HepG2 (cell line): ENCODE measurements around the gene ACAD11. TPM values are rescaled to one million over a fixed set of nuclear protein-coding genes. Genes with fewer than 3 reads are reported as not detected.

Experiments used
- ATAC-seq: fragments of 200-7000 bp; cut with Tn5 transposase; 3 replicates; pipeline ENCODE4 v1.9.1; 2020; ENCODE audit warnings: mild to moderate bottlenecking, moderate library complexity
- BruUV-seq: library from RNA; stranded (reverse); fragments of 400-500 nt; replicated peaks from 2 replicates; lab custom pipeline; 2021; lab: Mats Ljungman, UMichigan
- CTCF ChIA-PET: fragments of 300-600 bp; formaldehyde crosslinking; extraction: SDS; loops from one replicate; lab custom pipeline; 2021; ENCODE audit warnings: low total read pairs, inconsistent platforms, low intra/inter-chr PET ratio; lab: Yijun Ruan, JAX
- POLR2A ChIA-PET: fragments of 350-600 bp; sonication (Branson Sonifier 250); formaldehyde crosslinking; loops from one replicate; lab custom pipeline; 2020; ENCODE audit warnings: antibody characterized with exemption, inconsistent platforms; lab: Yijun Ruan, JAX
- DNase-seq: peaks from one replicate; pipeline ENCODE4 v3.0.0-alpha.2; 2015; ENCODE audit warnings: low spot score
- FAIRE-seq: peaks from 3 replicates; lab custom pipeline; 2011; peaks lifted over from hg19 to GRCh38; lab: Jason Lieb, UNC
- H2AFZ ChIP-seq: one replicate; pipeline ENCODE4 v1.6.1; 2011; ENCODE audit warnings: low read length, inconsistent platforms
- H3K27ac ChIP-seq: fragments of 300-600 bp; 3 replicates; pipeline ENCODE4 v1.8.0; 2011; ENCODE audit warnings: mixed run types, mild to moderate bottlenecking, mixed read lengths, low read length, inconsistent platforms; ENCODE audit not compliant: insufficient read depth; ENCODE audit errors: extremely low read length
- H3K27me3 ChIP-seq, 2 experiments: fragments of 200-600 bp in 1 of 2; 2 replicates in 1 of 2; 3 replicates in 1 of 2; pipeline versions ENCODE4 v1.6.0 to v1.8.0; 2011; ENCODE audit warnings: low read length in 2 of 2, mild to moderate bottlenecking in 2 of 2, moderate library complexity in 2 of 2, inconsistent platforms in 1 of 2; ENCODE audit not compliant: insufficient read depth in 2 of 2, control insufficient read depth in 1 of 2
- H3K36me3 ChIP-seq, 2 experiments: fragments of 200-600 bp in 1 of 2; replicated peaks in 1 of 2; 2 replicates in 1 of 2; 3 replicates in 1 of 2; pipeline versions ENCODE4 v1.5.1 to v1.8.0; 2011; ENCODE audit warnings: low read length in 2 of 2, inconsistent platforms in 1 of 2; ENCODE audit not compliant: insufficient read depth in 2 of 2, control insufficient read depth in 1 of 2
- H3K4me1 ChIP-seq: 2 replicates; pipeline ENCODE4 v1.5.1; 2012; ENCODE audit warnings: low read length, inconsistent platforms; ENCODE audit not compliant: insufficient read depth
- H3K4me2 ChIP-seq: 2 replicates; pipeline ENCODE4 v1.6.0; 2011; ENCODE audit warnings: low read depth, low read length, inconsistent platforms
- H3K4me3 ChIP-seq, 3 experiments: fragments of 200-600 bp in 1 of 3; sonication (generic), shearing (Covaris generic) in 1 of 3; replicated peaks in 1 of 3; 2 replicates each; pipeline ENCODE4 v1.5.1; 2011 to 2016; ENCODE audit warnings: low read length in 3 of 3, inconsistent platforms in 2 of 3, low read depth in 2 of 3, mild to moderate bottlenecking in 2 of 3, control low read depth in 1 of 3, mixed read lengths in 1 of 3; ENCODE audit not compliant: insufficient read depth in 1 of 3
- H3K79me2 ChIP-seq: one replicate; pipeline ENCODE4 v1.6.1; 2011; ENCODE audit warnings: low read length, inconsistent platforms; ENCODE audit not compliant: insufficient read depth
- H3K9ac ChIP-seq: 2 replicates; pipeline ENCODE4 v1.6.0; 2011; ENCODE audit warnings: mild to moderate bottlenecking, low read depth, low read length, inconsistent platforms; ENCODE audit not compliant: insufficient read depth
- H3K9me3 ChIP-seq: 2 replicates; pipeline ENCODE4 v1.5.1; 2012; ENCODE audit warnings: mild to moderate bottlenecking, low read length
- H4K20me1 ChIP-seq: 2 replicates; pipeline ENCODE4 v1.6.0; 2011; ENCODE audit warnings: inconsistent platforms, mild to moderate bottlenecking, low read length, moderate library complexity; ENCODE audit not compliant: insufficient read depth
- BCL3 ChIP-seq: sonication (generic); formaldehyde crosslinking; IDR thresholded peaks from 2 replicates; pipeline ENCODE4 v1.5.1; 2020; ENCODE audit warnings: mild to moderate bottlenecking, missing genetic modification reagents, moderate library complexity
- CEBPB ChIP-seq: IDR thresholded peaks from 2 replicates; pipeline ENCODE4 v1.6.1; 2011; ENCODE audit warnings: low read depth, low read length, improper control_type of control experiment, borderline replicate concordance
- FOXO1 ChIP-seq: sonication (generic); formaldehyde crosslinking; IDR thresholded peaks from 2 replicates; pipeline ENCODE4 v1.4.0; 2020; ENCODE audit warnings: missing genetic modification reagents
- GFI1 ChIP-seq: sonication (generic); formaldehyde crosslinking; IDR thresholded peaks from 2 replicates; pipeline ENCODE4 v1.5.0; 2020; ENCODE audit warnings: missing genetic modification reagents, mild to moderate bottlenecking, borderline replicate concordance
- GRHL1 ChIP-seq: sonication (generic); formaldehyde crosslinking; conservative IDR thresholded peaks from 2 replicates; pipeline ENCODE4 v1.8.0; 2022; ENCODE audit warnings: missing genetic modification reagents
- HNF4G ChIP-seq, 2 experiments: sonication (generic) in 1 of 2; formaldehyde crosslinking in 1 of 2; IDR thresholded peaks; 2 replicates each; pipeline versions ENCODE4 v1.4.0 to v1.6.1; 2011 to 2020; ENCODE audit warnings: borderline replicate concordance in 2 of 2, low read depth in 2 of 2, mild to moderate bottlenecking in 2 of 2, low read length in 1 of 2, missing genetic modification reagents in 1 of 2, moderate library complexity in 1 of 2
- MEF2D ChIP-seq: sonication (generic); formaldehyde crosslinking; IDR thresholded peaks from 2 replicates; pipeline ENCODE4 v1.5.1; 2020; ENCODE audit warnings: mild to moderate bottlenecking, missing genetic modification reagents
- REL ChIP-seq: sonication (generic); formaldehyde crosslinking; conservative IDR thresholded peaks from 2 replicates; pipeline ENCODE4 v1.8.0; 2022; ENCODE audit warnings: mild to moderate bottlenecking, missing genetic modification reagents, moderate library complexity
- SNAI1 ChIP-seq: sonication (generic); formaldehyde crosslinking; IDR thresholded peaks from 2 replicates; pipeline ENCODE4 v1.5.0; 2020; ENCODE audit warnings: mild to moderate bottlenecking, missing genetic modification reagents, borderline replicate concordance
- ZBED4 ChIP-seq: sonication (generic); formaldehyde crosslinking; IDR thresholded peaks from 2 replicates; pipeline ENCODE4 v1.4.0; 2020; ENCODE audit warnings: missing genetic modification reagents, borderline replicate concordance
- ZNF260 ChIP-seq: sonication (generic); formaldehyde crosslinking; IDR thresholded peaks from 2 replicates; pipeline ENCODE4 v1.4.0; 2020; ENCODE audit warnings: missing genetic modification reagents, low read depth, mild to moderate bottlenecking, borderline replicate concordance
- ZNF350 ChIP-seq: sonication (generic); formaldehyde crosslinking; IDR thresholded peaks from 2 replicates; pipeline ENCODE4 v1.4.0; 2020; ENCODE audit warnings: mild to moderate bottlenecking, low read depth, missing genetic modification reagents, borderline replicate concordance
- ZNF569 ChIP-seq: sonication (generic); formaldehyde crosslinking; IDR thresholded peaks from 2 replicates; pipeline ENCODE4 v1.5.0; 2020; ENCODE audit warnings: mild to moderate bottlenecking, missing genetic modification reagents, moderate library complexity, borderline replicate concordance
- ZNF776 ChIP-seq: sonication (generic); formaldehyde crosslinking; IDR thresholded peaks from 2 replicates; pipeline ENCODE4 v1.4.0; 2020; ENCODE audit warnings: mild to moderate bottlenecking, missing genetic modification reagents
- WGBS: methylation state at CpG from one replicate; pipeline ENCODE4 v1.1.6; 2017; ENCODE audit warnings: low lambda C conversion rate; 5-methylcytosine and 5-hydroxymethylcytosine counted together
- in situ Hi-C: cut with HindIII; loops from 2 replicates; pipeline ENCODE4 v1.10.0; 2017; ENCODE audit warnings: low pct_unique_long_range_greater_than_20kb; ENCODE audit not compliant: extremely low pct_ligation_motif_present
- intact Hi-C: fragments of 100-400 bp; cut with micrococcal nuclease; formaldehyde crosslinking; loops from one replicate; pipeline ENCODE4 v1.10.0; 2022; ENCODE audit not compliant: unreplicated experiment
- polyA plus RNA-seq, 8 experiments: library from polyadenylated mRNA; depleted of rRNA in 3 of 8; stranded (reverse) in 7 of 8; unstranded in 1 of 8; fragments of >200 nt; fragmentation: Illumina TruSeq in 4 of 8; extraction: Trizol in 4 of 8; gene quantifications; 2 replicates each; pipeline versions ENCODE4 v1.2.1 to v1.2.3, GENCODE V29; 2011 to 2016; ENCODE audit warnings: low read depth in 4 of 8, missing spikeins in 1 of 8, mixed read lengths in 1 of 8; ENCODE audit not compliant: insufficient read depth in 1 of 8
- total RNA-seq, 5 experiments: library from RNA; depleted of rRNA; stranded (reverse); fragments of >200 nt; fragmentation: Illumina TruSeq; extraction: Trizol; gene quantifications; 2 replicates each; pipeline ENCODE4 v1.2.3, GENCODE V29; 2016; ENCODE audit warnings: low read depth in 1 of 5

Gene ACAD11
- total and polyA plus RNA-seq, 2 of the 13 experiments (the other 11 are each of a cell fraction or from before 2014, with no cell fraction given), result 30.6 to 56.9 TPM

GRCh38 chr3:132550579-132551305 is 108.9 kb downstream of the ACAD11 start:
- DNase-seq, result no peak
- Histone ChIP-seq H3K9me3 (no peaks in the 10 kb centered on the region), H3K4me2 (no peak overlapping the region), H3K36me3 (no peaks in the 10 kb centered on the region), H4K20me1 (no peaks in the 10 kb centered on the region), H3K27me3 (no peaks in the 10 kb centered on the region), H3K79me2 (no peaks in the 10 kb centered on the region), H3K4me1 (peaks cover 19% of the 10 kb centered on the region), H3K4me3 (no peak overlapping the region), H2AFZ (no peak overlapping the region), H3K27ac (no peak overlapping the region), H3K9ac (no peak overlapping the region)
- no peak for ATAC-seq
- no TSS peak for BruUV-seq
- in situ Hi-C loops, result no loop called here
- intact Hi-C loops, result no loop called here
- no peak for FAIRE-seq
- CTCF ChIA-PET, result no interaction called here
- WGBS, result 64% methylated on average over 3 of the region's 3 CpGs
- POLR2A ChIA-PET, result no interaction called here
- TF ChIP-seq ZNF350 (CRISPR knock-in tag) (no peak), GFI1 (CRISPR knock-in tag) (no peak), HNF4G (IDR thresholded peaks at IDR 0.05; ENCODE audit: borderline replicate concordance, low read depth, low read length) (no peak), HNF4G (CRISPR knock-in tag; IDR thresholded peaks at IDR 0.05; ENCODE audit: borderline replicate concordance, low read depth) (no peak), ZNF776 (CRISPR knock-in tag) (no peak), BCL3 (CRISPR knock-in tag) (no peak), REL (CRISPR knock-in tag) (no peak), GRHL1 (CRISPR knock-in tag) (no peak), SNAI1 (CRISPR knock-in tag) (no peak), CEBPB (no peak), FOXO1 (CRISPR knock-in tag) (no peak), ZNF569 (CRISPR knock-in tag) (no peak), ZBED4 (no peak), ZNF260 (no peak), MEF2D (no peak)
